ENCODE results near the gene SF3B5.
"Not testable (repeated sequence)": the region's sequence is repeated elsewhere in the genome, so short reads cannot be mapped to it uniquely, and the experiment has no call there.

SF3B5 gene

GRCh38 chr6:144082412-144082811, 13.0 kb downstream of the SF3B5 start:
- H3K27me3 ChIP-seq (ENCODE audit: insufficient read depth, low read length); H3K27ac ChIP-seq (ENCODE audit: low read depth, low read length); H3K9me3 ChIP-seq (ENCODE audit: insufficient read depth, low read depth, low read length); H3K4me3 ChIP-seq (ENCODE audit: low read length); H3K36me3 ChIP-seq (ENCODE audit: insufficient read depth, low read length); H3K4me1 ChIP-seq (ENCODE audit: insufficient read depth, low read length); H3K9ac ChIP-seq (ENCODE audit: low read depth, low read length): not testable (repeated sequence)
- no CpG with 5 or more reads among the region's 3 CpGs for WGBS

- Histone ChIP-seq H3K27me3 (ENCODE audit: insufficient read depth, low read length) (no peaks in the 10 kb centered on the region), H3K4me3 (ENCODE audit: low read length) (no peak overlapping the region), H3K4me1 (ENCODE audit: insufficient read depth, low read length) (no peaks in the 10 kb centered on the region), H3K27ac (ENCODE audit: low read depth, low read length) (no peak overlapping the region), H3K9me3 (ENCODE audit: insufficient read depth, low read depth, low read length) (no peaks in the 10 kb centered on the region), H3K9ac (ENCODE audit: low read depth, low read length) (no peak overlapping the region), H3K36me3 (ENCODE audit: insufficient read depth, low read length) (no peaks in the 10 kb centered on the region)
- 93% methylated on average over 2 of the region's 2 CpGs for WGBS
Measured at GRCh38 chr6:144077871-144078270, 17.5 kb downstream of the SF3B5 start.

- H3K27me3 ChIP-seq (ENCODE audit: insufficient read depth, low read length): peaks cover 6% of the 10 kb centered on the region; the same call in 1 of the 2 replicates
- no peaks in the 10 kb centered on the region for H3K36me3 ChIP-seq (ENCODE audit: insufficient read depth, low read length)
- no peaks in the 10 kb centered on the region for H3K4me1 ChIP-seq (ENCODE audit: insufficient read depth, low read length)
- 100% methylated on average over 1 of the region's 1 CpG for WGBS
- H3K9me3 ChIP-seq (ENCODE audit: insufficient read depth, low read depth, low read length): no peaks in the 10 kb centered on the region
- no peak overlapping the region for H3K4me3 ChIP-seq (ENCODE audit: low read length)
- H3K9ac ChIP-seq (ENCODE audit: low read depth, low read length): no peak overlapping the region
- no peak overlapping the region for H3K27ac ChIP-seq (ENCODE audit: low read depth, low read length)
Measured at GRCh38 chr6:144075875-144076274, 19.5 kb downstream of the SF3B5 start.

GRCh38 chr6:144075187-144075586, 20.2 kb downstream of the SF3B5 start:
- Histone ChIP-seq H3K4me1 (ENCODE audit: insufficient read depth, low read length) (no peaks in the 10 kb centered on the region), H3K27ac (ENCODE audit: low read depth, low read length) (no peak overlapping the region), H3K27me3 (ENCODE audit: insufficient read depth, low read length) (peaks cover 9% of the 10 kb centered on the region; the same call in 1 of the 2 replicates), H3K36me3 (ENCODE audit: insufficient read depth, low read length) (no peaks in the 10 kb centered on the region), H3K4me3 (ENCODE audit: low read length) (no peak overlapping the region), H3K9ac (ENCODE audit: low read depth, low read length) (no peak overlapping the region), H3K9me3 (ENCODE audit: insufficient read depth, low read depth, low read length) (no peaks in the 10 kb centered on the region)
- WGBS: 83% methylated on average over 3 of the region's 3 CpGs

GRCh38 chr6:144073024-144073423, 22.3 kb downstream of the SF3B5 start:
- H3K4me3 ChIP-seq (ENCODE audit: low read length): no peak overlapping the region
- H3K36me3 ChIP-seq (ENCODE audit: insufficient read depth, low read length): no peaks in the 10 kb centered on the region
- H3K27me3 ChIP-seq (ENCODE audit: insufficient read depth, low read length): peaks cover 24% of the 10 kb centered on the region
- no peak overlapping the region for H3K27ac ChIP-seq (ENCODE audit: low read depth, low read length)
- no peak overlapping the region for H3K9ac ChIP-seq (ENCODE audit: low read depth, low read length)
- WGBS: 89% methylated on average over 3 of the region's 3 CpGs
- H3K9me3 ChIP-seq (ENCODE audit: insufficient read depth, low read depth, low read length): no peaks in the 10 kb centered on the region
- H3K4me1 ChIP-seq (ENCODE audit: insufficient read depth, low read length): no peaks in the 10 kb centered on the region

- Histone ChIP-seq H3K36me3 (ENCODE audit: insufficient read depth, low read length) (no peaks in the 10 kb centered on the region), H3K9me3 (ENCODE audit: insufficient read depth, low read depth, low read length) (no peaks in the 10 kb centered on the region)
- 68% methylated on average over 3 of the region's 3 CpGs for WGBS
Measured at GRCh38 chr6:144069506-144069905, 25.9 kb downstream of the SF3B5 start.

GRCh38 chr6:144068794-144069193, 26.6 kb downstream of the SF3B5 start:
- 95% methylated on average over 2 of the region's 3 CpGs for WGBS
- Histone ChIP-seq H3K9me3 (ENCODE audit: insufficient read depth, low read depth, low read length) (no peaks in the 10 kb centered on the region), H3K27ac (ENCODE audit: low read depth, low read length) (no peak overlapping the region), H3K27me3 (ENCODE audit: insufficient read depth, low read length) (peaks cover 65% of the 10 kb centered on the region), H3K9ac (ENCODE audit: low read depth, low read length) (no peak overlapping the region), H3K4me3 (ENCODE audit: low read length) (no peak overlapping the region), H3K4me1 (ENCODE audit: insufficient read depth, low read length) (0 out of 2 replicates have a peak, but pooled peaks cover 8% of the 10 kb centered on the region), H3K36me3 (ENCODE audit: insufficient read depth, low read length) (no peaks in the 10 kb centered on the region)

More at GRCh38 chr6:144069506-144069905, 25.9 kb downstream of the SF3B5 start:
- H3K4me1 ChIP-seq (ENCODE audit: insufficient read depth, low read length): 0 out of 2 replicates have a peak, but pooled peaks cover 8% of the 10 kb centered on the region
- H3K27me3 ChIP-seq (ENCODE audit: insufficient read depth, low read length): peaks cover 57% of the 10 kb centered on the region
- H3K27ac ChIP-seq (ENCODE audit: low read depth, low read length): no peak overlapping the region
- no peak overlapping the region for H3K4me3 ChIP-seq (ENCODE audit: low read length)
- no peak overlapping the region for H3K9ac ChIP-seq (ENCODE audit: low read depth, low read length)

- Histone ChIP-seq H3K27me3 (ENCODE audit: insufficient read depth, low read length) (peaks cover 81% of the 10 kb centered on the region), H3K9ac (ENCODE audit: low read depth, low read length) (no peak overlapping the region), H3K27ac (ENCODE audit: low read depth, low read length) (no peak overlapping the region), H3K4me1 (ENCODE audit: insufficient read depth, low read length) (peaks cover 16% of the 10 kb centered on the region), H3K4me3 (ENCODE audit: low read length) (no peak overlapping the region), H3K9me3 (ENCODE audit: insufficient read depth, low read depth, low read length) (no peaks in the 10 kb centered on the region), H3K36me3 (ENCODE audit: insufficient read depth, low read length) (no peaks in the 10 kb centered on the region)
- 97% methylated on average over 4 of the region's 6 CpGs for WGBS
Measured at GRCh38 chr6:144066741-144067484, 28.5 kb downstream of the SF3B5 start.

- H3K27me3 ChIP-seq (ENCODE audit: insufficient read depth, low read length): peaks cover 84% of the 10 kb centered on the region
- H3K4me3 ChIP-seq (ENCODE audit: low read length): no peak overlapping the region
- no peak overlapping the region for H3K9ac ChIP-seq (ENCODE audit: low read depth, low read length)
- no peak overlapping the region for H3K27ac ChIP-seq (ENCODE audit: low read depth, low read length)
- H3K9me3 ChIP-seq (ENCODE audit: insufficient read depth, low read depth, low read length): no peaks in the 10 kb centered on the region
- no peaks in the 10 kb centered on the region for H3K36me3 ChIP-seq (ENCODE audit: insufficient read depth, low read length)
- 74% methylated on average over 3 of the region's 4 CpGs for WGBS
- H3K4me1 ChIP-seq (ENCODE audit: insufficient read depth, low read length): peaks cover 22% of the 10 kb centered on the region
Measured at GRCh38 chr6:144066255-144066654, 29.1 kb downstream of the SF3B5 start.

GRCh38 chr6:144065213-144065660, 30.1 kb downstream of the SF3B5 start:
- 48% methylated on average over 9 of the region's 9 CpGs for WGBS
- H3K36me3 ChIP-seq (ENCODE audit: insufficient read depth, low read length): no peaks in the 10 kb centered on the region
- peaks cover 26% of the 10 kb centered on the region for H3K4me1 ChIP-seq (ENCODE audit: insufficient read depth, low read length)
- peak overlapping the region; percentile 51 for H3K4me3 ChIP-seq (ENCODE audit: low read length)
- H3K9ac ChIP-seq (ENCODE audit: low read depth, low read length): no peak overlapping the region
- no peak overlapping the region for H3K27ac ChIP-seq (ENCODE audit: low read depth, low read length)
- no peaks in the 10 kb centered on the region for H3K9me3 ChIP-seq (ENCODE audit: insufficient read depth, low read depth, low read length)
- peaks cover 89% of the 10 kb centered on the region for H3K27me3 ChIP-seq (ENCODE audit: insufficient read depth, low read length)

GRCh38 chr6:144064402-144065212, 30.8 kb downstream of the SF3B5 start:
- Histone ChIP-seq H3K4me1 (ENCODE audit: insufficient read depth, low read length) (peaks cover 26% of the 10 kb centered on the region), H3K36me3 (ENCODE audit: insufficient read depth, low read length) (no peaks in the 10 kb centered on the region), H3K27ac (ENCODE audit: low read depth, low read length) (no peak overlapping the region), H3K9ac (ENCODE audit: low read depth, low read length) (0 out of 2 replicates have a peak overlapping the region, but pooled peaks have one; percentile 1), H3K4me3 (ENCODE audit: low read length) (peak overlapping the region; percentile 51), H3K27me3 (ENCODE audit: insufficient read depth, low read length) (peaks cover 86% of the 10 kb centered on the region), H3K9me3 (ENCODE audit: insufficient read depth, low read depth, low read length) (no peaks in the 10 kb centered on the region)
- WGBS: 5% methylated on average over 54 of the region's 57 CpGs

Data from HUES64 (cell line).